Peyer's patch (tissue), 4 donors: ENCODE results near the gene MAST4. TPM values are rescaled to one million over a fixed set of nuclear protein-coding genes. Genes with fewer than 3 reads are reported as not detected.

Source experiments
- DNase-seq, 3 donors: peaks; one replicate each; pipeline ENCODE4 v3.0.0-alpha.2; 2017 to 2019
- H3K27ac ChIP-seq, 4 donors: fragments of 200-600 bp; sonication (generic); one replicate each; pipeline ENCODE4 v1.5.1; 2016 to 2019
- H3K27me3 ChIP-seq, 2 donors: fragments of 200-600 bp; sonication (generic); one replicate each; pipeline ENCODE4 v1.5.1; 2019
- H3K36me3 ChIP-seq, 3 donors: fragments of 200-600 bp; sonication (generic); one replicate each; pipeline ENCODE4 v1.5.1; 2016 to 2019
- H3K4me1 ChIP-seq, 4 donors: fragments of 200-600 bp; sonication (generic); one replicate each; pipeline ENCODE4 v1.5.1; 2016 to 2019
- H3K4me3 ChIP-seq, 4 donors: fragments of 200-600 bp; sonication (generic); 1 replicate in 3 of 4; 2 replicates in 1 of 4; pipeline ENCODE4 v1.5.1; 2016 to 2019; ENCODE audit warnings: mild to moderate bottlenecking in 1 of 4
- H3K9me3 ChIP-seq, 4 donors: fragments of 200-600 bp; sonication (generic); one replicate each; pipeline ENCODE4 v1.5.1; 2016 to 2019; ENCODE audit warnings: mild to moderate bottlenecking in 1 of 4
- CTCF ChIP-seq, 6 experiments: fragments of 450-650 bp in 4 of 6; fragments of 200-600 bp in 2 of 6; sonication (generic) in 1 of 6; IDR thresholded peaks; one replicate each; pipeline ENCODE4 v1.5.1; 2017 to 2019; ENCODE audit warnings: antibody characterized with exemption in 6 of 6, mild to moderate bottlenecking in 3 of 6, moderate library complexity in 1 of 6
- POLR2A ChIP-seq, 2 donors: fragments of 450-650 bp; IDR thresholded peaks; one replicate each; pipeline ENCODE4 v1.5.1; 2017; ENCODE audit warnings: antibody characterized with exemption in 2 of 2, mild to moderate bottlenecking in 2 of 2, moderate library complexity in 2 of 2
- total RNA-seq, 4 donors: library from RNA; depleted of rRNA; stranded (reverse); fragments of >200 nt; gene quantifications; one replicate each; pipeline ENCODE4 v1.1.0, GENCODE V29; 2016

The MAST4 gene
- total RNA-seq, 4 donors from 2014 or later = 20.2 to 23.1 (median 21.4) TPM

GRCh38 chr5:67178966-67179365 is 582.8 kb downstream of the MAST4 start:
- DNase-seq = no peak
- no peak overlapping the region for H3K4me3 ChIP-seq
- H3K27me3 ChIP-seq = no peaks in the 10 kb centered on the region
- H3K4me1 ChIP-seq = no peaks in the 10 kb centered on the region
- TF ChIP-seq CTCF (IDR thresholded peaks at IDR 0.05) = no peak
- no peak for TF ChIP-seq POLR2A (IDR thresholded peaks at IDR 0.05)
- no peaks in the 10 kb centered on the region for H3K36me3 ChIP-seq
- H3K9me3 ChIP-seq = peaks cover 0 to 11% (median 3%) of the 10 kb centered on the region in 4 donors
- H3K27ac ChIP-seq = no peak overlapping the region

GRCh38 chr5:67179697-67180361 is 583.6 kb downstream of the MAST4 start:
- Histone ChIP-seq H3K36me3 (no peaks in the 10 kb centered on the region), H3K4me1 (no peaks in the 10 kb centered on the region), H3K27ac (no peak overlapping the region), H3K9me3 (peaks cover 0 to 11% (median 3%) of the 10 kb centered on the region in 4 donors), H3K4me3 (no peak overlapping the region), H3K27me3 (no peaks in the 10 kb centered on the region)
- TF ChIP-seq CTCF (IDR thresholded peaks at IDR 0.05) = no peak
- no peak for TF ChIP-seq POLR2A (IDR thresholded peaks at IDR 0.05)
- DNase-seq = no peak

GRCh38 chr5:67181648-67182221 is 585.5 kb downstream of the MAST4 start:
- no peaks in the 10 kb centered on the region for H3K4me1 ChIP-seq
- TF ChIP-seq POLR2A (IDR thresholded peaks at IDR 0.05) (no peak), CTCF (IDR thresholded peaks at IDR 0.05) (no peak)
- H3K27ac ChIP-seq = peak overlapping the region; percentile 13 to 56 (median 42)
- no peak for DNase-seq
- no peak overlapping the region for H3K4me3 ChIP-seq
- H3K27me3 ChIP-seq = no peaks in the 10 kb centered on the region
- H3K9me3 ChIP-seq = peaks cover 0 to 9% (median 3%) of the 10 kb centered on the region in 4 donors
- no peaks in the 10 kb centered on the region for H3K36me3 ChIP-seq

- Histone ChIP-seq H3K4me1 (no peaks in the 10 kb centered on the region), H3K27me3 (no peaks in the 10 kb centered on the region), H3K27ac (peak overlapping the region; percentile 13 to 56 (median 42)), H3K9me3 (peaks cover 0 to 3% (median 0%) of the 10 kb centered on the region in 4 donors), H3K36me3 (no peaks in the 10 kb centered on the region), H3K4me3 (no peak overlapping the region)
- TF ChIP-seq CTCF (IDR thresholded peaks at IDR 0.05) = no peak
- DNase-seq = peak in 1 of 3 donors; percentile 49
These were observed 586.2 kb downstream of the MAST4 start for GRCh38 chr5:67182301-67182790.

GRCh38 chr5:67183859-67184258 is 587.7 kb downstream of the MAST4 start:
- Histone ChIP-seq H3K27ac (no peak overlapping the region), H3K4me3 (no peak overlapping the region), H3K36me3 (no peaks in the 10 kb centered on the region), H3K4me1 (no peaks in the 10 kb centered on the region), H3K9me3 (no peaks in the 10 kb centered on the region), H3K27me3 (no peaks in the 10 kb centered on the region)
- no peak for TF ChIP-seq CTCF (IDR thresholded peaks at IDR 0.05)
- no peak for TF ChIP-seq POLR2A (IDR thresholded peaks at IDR 0.05)
- DNase-seq = no peak
